Measurements from ENCODE around the gene ADAMTSL1.
A peak's percentile ranks its signal among the peaks of the same experiment; 100 is the strongest.

ADAMTSL1 gene

DNA sequence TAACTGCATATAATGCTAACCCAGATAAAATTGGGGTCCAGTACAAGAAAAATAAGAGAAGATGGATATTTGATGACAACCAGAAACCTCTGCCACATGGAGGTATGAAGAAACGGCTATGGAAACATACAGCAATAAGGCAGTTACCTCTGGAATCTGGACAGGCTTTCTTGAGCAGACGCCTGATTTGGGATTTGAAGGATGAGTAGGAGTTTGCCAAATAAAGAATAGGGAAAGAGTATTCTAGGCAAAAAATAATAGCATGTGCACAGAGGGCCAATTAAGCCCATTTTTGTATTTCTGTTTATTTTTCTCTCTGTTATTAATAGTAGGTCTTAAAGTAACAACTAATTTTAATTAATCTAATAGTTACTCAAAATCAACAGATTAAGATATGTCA, 144.9 kb downstream of the ADAMTSL1 start:
- Histone ChIP-seq H3K27ac (no peak overlapping the region), H3K4me3 (ENCODE audit: low read depth, low read length) (no peak overlapping the region), H3K27me3 (ENCODE audit: insufficient read depth, low read depth, severe bottlenecking) (no peaks in the 10 kb centered on the region), H3K36me3 (no peaks in the 10 kb centered on the region), H3K9me3 (ENCODE audit: severe bottlenecking) (no peaks in the 10 kb centered on the region)
- TF ChIP-seq CTCF (IDR thresholded peaks at IDR 0.05; ENCODE audit: low read depth, low read length): no peak
- DNase-seq: no peak

DNA sequence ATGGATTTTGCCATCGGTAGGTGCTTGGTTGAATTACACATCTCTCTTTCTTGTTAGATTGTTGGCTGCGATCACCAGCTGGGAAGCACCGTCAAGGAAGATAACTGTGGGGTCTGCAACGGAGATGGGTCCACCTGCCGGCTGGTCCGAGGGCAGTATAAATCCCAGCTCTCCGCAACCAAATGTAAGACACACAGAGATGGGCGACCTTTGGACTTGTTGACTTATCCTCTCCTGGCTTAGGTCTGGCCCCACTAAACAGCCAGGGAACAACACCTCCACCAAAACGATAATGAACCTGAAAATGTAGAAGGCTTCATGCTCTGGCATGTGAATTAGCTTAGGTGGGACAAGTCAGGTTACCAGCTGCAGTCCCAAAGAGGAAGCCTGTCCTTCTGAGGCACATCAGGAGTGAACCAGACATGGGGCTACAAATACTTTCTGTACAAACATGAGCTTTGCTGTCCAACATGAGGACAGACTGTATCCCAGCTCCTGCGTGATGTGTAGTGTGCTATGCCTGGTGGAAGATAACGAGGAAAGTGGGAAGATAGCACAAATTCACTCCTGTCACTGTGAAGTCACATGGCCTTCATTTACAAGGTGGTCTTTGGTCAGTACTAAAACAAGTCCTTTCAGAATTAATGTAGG, 148.4 kb downstream of the ADAMTSL1 start:
- TF ChIP-seq CTCF (IDR thresholded peaks at IDR 0.05; ENCODE audit: low read depth, low read length): no peak
- no peak overlapping the region for H3K27ac ChIP-seq
- H3K9me3 ChIP-seq (ENCODE audit: severe bottlenecking): no peaks in the 10 kb centered on the region
- no peaks in the 10 kb centered on the region for H3K27me3 ChIP-seq (ENCODE audit: insufficient read depth, low read depth, severe bottlenecking)
- no peak overlapping the region for H3K4me3 ChIP-seq (ENCODE audit: low read depth, low read length)
- no peaks in the 10 kb centered on the region for H3K36me3 ChIP-seq
- DNase-seq: no peak

- Histone ChIP-seq H3K27me3 (ENCODE audit: insufficient read depth, low read depth, severe bottlenecking) (no peaks in the 10 kb centered on the region), H3K36me3 (no peaks in the 10 kb centered on the region), H3K4me3 (ENCODE audit: low read depth, low read length) (no peak overlapping the region), H3K27ac (no peak overlapping the region), H3K9me3 (ENCODE audit: severe bottlenecking) (no peaks in the 10 kb centered on the region)
- peak; percentile 40 for DNase-seq
- no peak for TF ChIP-seq CTCF (IDR thresholded peaks at IDR 0.05; ENCODE audit: low read depth, low read length)
These were observed 149.5 kb downstream of the ADAMTSL1 start for GRCh38 chr9:18623221-18624079.

- Histone ChIP-seq H3K4me3 (ENCODE audit: low read depth, low read length) (no peak overlapping the region), H3K27me3 (ENCODE audit: insufficient read depth, low read depth, severe bottlenecking) (no peaks in the 10 kb centered on the region), H3K9me3 (ENCODE audit: severe bottlenecking) (no peaks in the 10 kb centered on the region), H3K27ac (no peak overlapping the region), H3K36me3 (no peaks in the 10 kb centered on the region)
- no peak for TF ChIP-seq CTCF (IDR thresholded peaks at IDR 0.05; ENCODE audit: low read depth, low read length)
- no peak for DNase-seq
These were observed 152.2 kb downstream of the ADAMTSL1 start for GRCh38 chr9:18626046-18626698.

- no peak overlapping the region for H3K4me3 ChIP-seq (ENCODE audit: low read depth, low read length)
- no peaks in the 10 kb centered on the region for H3K9me3 ChIP-seq (ENCODE audit: severe bottlenecking)
- H3K27me3 ChIP-seq (ENCODE audit: insufficient read depth, low read depth, severe bottlenecking): no peaks in the 10 kb centered on the region
- no peak overlapping the region for H3K27ac ChIP-seq
- no peak for DNase-seq
- no peak for TF ChIP-seq CTCF (IDR thresholded peaks at IDR 0.05; ENCODE audit: low read depth, low read length)
- H3K36me3 ChIP-seq: no peaks in the 10 kb centered on the region
These were observed 155.2 kb downstream of the ADAMTSL1 start for GRCh38 chr9:18629136-18629535.
